ENCODE results near the gene PXDN. TPM values are rescaled to one million over a fixed set of nuclear protein-coding genes. Genes with fewer than 3 reads are reported as not detected.
A peak's percentile ranks its signal among the peaks of the same experiment; 100 is the strongest.

Gene PXDN
- total RNA-seq, 2 donors from 2014 or later: 34.8 to 46.0 TPM

GRCh38 chr2:1696472-1696871 is 47.8 kb downstream of the PXDN start:
- ATAC-seq: no peak
- intact Hi-C loops (cut with DNase I): no loop called here
- DNase-seq: no peak

- DNase-seq: no peak
- intact Hi-C loops (cut with DNase I): no loop called here
- no peak for ATAC-seq
Observed at GRCh38 chr2:1694371-1695271, 49.7 kb downstream of the PXDN start.

GRCh38 chr2:1693723-1694122 is 50.6 kb downstream of the PXDN start:
- DNase-seq (no peak), ATAC-seq (no peak)
- intact Hi-C loops (cut with DNase I): no loop called here

- ATAC-seq: peak in 1 of 2 donors; percentile 35
- DNase-seq: no peak
- intact Hi-C loops (cut with DNase I): no loop called here
Observed at GRCh38 chr2:1692342-1692741, 52.0 kb downstream of the PXDN start.

- ATAC-seq (no peak), DNase-seq (no peak)
- intact Hi-C loops (cut with DNase I): no loop called here
Observed at GRCh38 chr2:1691366-1691765, 52.9 kb downstream of the PXDN start.

- intact Hi-C loops (cut with DNase I): no loop called here
- ATAC-seq: no peak
- no peak for DNase-seq
Observed at GRCh38 chr2:1690056-1690775, 54.1 kb downstream of the PXDN start.

- ATAC-seq (no peak), DNase-seq (no peak)
- intact Hi-C loops (cut with DNase I): no loop called here
Observed at GRCh38 chr2:1688859-1689258, 55.5 kb downstream of the PXDN start.

GRCh38 chr2:1688161-1688560 is 56.2 kb downstream of the PXDN start:
- DNase-seq (no peak), ATAC-seq (no peak)
- intact Hi-C loops (cut with DNase I): no loop called here

- intact Hi-C loops (cut with DNase I): no loop called here
- no peak for ATAC-seq
- no peak for DNase-seq
Observed at GRCh38 chr2:1687254-1687653, 57.1 kb downstream of the PXDN start.

GRCh38 chr2:1686784-1687105 is 57.6 kb downstream of the PXDN start:
- ATAC-seq (no peak), DNase-seq (no peak)
- intact Hi-C loops (cut with DNase I): no loop called here

- intact Hi-C loops (cut with DNase I): no loop called here
- peak in 1 of 2 donors; percentile 9 for ATAC-seq
- no peak for DNase-seq
Observed at GRCh38 chr2:1685957-1686783, 58.1 kb downstream of the PXDN start.

GRCh38 chr2:1685078-1685956 is 59.0 kb downstream of the PXDN start:
- intact Hi-C loops (cut with DNase I): no loop called here
- DNase-seq: no peak

GRCh38 chr2:1683297-1683696 is 61.0 kb downstream of the PXDN start:
- no peak for ATAC-seq
- no peak for DNase-seq
- intact Hi-C loops (cut with DNase I): no loop called here

More at GRCh38 chr2:1685078-1685956, 59.0 kb downstream of the PXDN start:
- peak; percentile 13 to 16 for ATAC-seq

- DNase-seq: no peak
- ATAC-seq: no peak
- intact Hi-C loops (cut with DNase I): no loop called here
Observed at GRCh38 chr2:1682181-1682440, 62.2 kb downstream of the PXDN start.

GRCh38 chr2:1681323-1682180 is 62.8 kb downstream of the PXDN start:
- ATAC-seq (no peak), DNase-seq (no peak)
- intact Hi-C loops (cut with DNase I): no loop called here

- DNase-seq (no peak), ATAC-seq (no peak)
- intact Hi-C loops (cut with DNase I): no loop called here
Observed at GRCh38 chr2:1681017-1681318, 63.3 kb downstream of the PXDN start.

- intact Hi-C loops (cut with DNase I): no loop called here
- DNase-seq (no peak), ATAC-seq (no peak)
Observed at GRCh38 chr2:1680222-1681016, 63.9 kb downstream of the PXDN start.
